HG02943 (cell line): ENCODE results near the gene TOR2A.
A peak's percentile ranks its signal among the peaks of the same experiment; 100 is the strongest.
"Not testable (repeated sequence)": the region's sequence is repeated elsewhere in the genome, so short reads cannot be mapped to it uniquely, and the experiment has no call there.

Experiments used
- ATAC-seq: cut with Tn5 transposase; IDR thresholded peaks from one replicate; pipeline ENCODE4 v1.9.1; 2021; ENCODE audit warnings: mild to moderate bottlenecking, low read depth, moderate library complexity; ENCODE audit not compliant: unreplicated experiment

TOR2A gene

DNA sequence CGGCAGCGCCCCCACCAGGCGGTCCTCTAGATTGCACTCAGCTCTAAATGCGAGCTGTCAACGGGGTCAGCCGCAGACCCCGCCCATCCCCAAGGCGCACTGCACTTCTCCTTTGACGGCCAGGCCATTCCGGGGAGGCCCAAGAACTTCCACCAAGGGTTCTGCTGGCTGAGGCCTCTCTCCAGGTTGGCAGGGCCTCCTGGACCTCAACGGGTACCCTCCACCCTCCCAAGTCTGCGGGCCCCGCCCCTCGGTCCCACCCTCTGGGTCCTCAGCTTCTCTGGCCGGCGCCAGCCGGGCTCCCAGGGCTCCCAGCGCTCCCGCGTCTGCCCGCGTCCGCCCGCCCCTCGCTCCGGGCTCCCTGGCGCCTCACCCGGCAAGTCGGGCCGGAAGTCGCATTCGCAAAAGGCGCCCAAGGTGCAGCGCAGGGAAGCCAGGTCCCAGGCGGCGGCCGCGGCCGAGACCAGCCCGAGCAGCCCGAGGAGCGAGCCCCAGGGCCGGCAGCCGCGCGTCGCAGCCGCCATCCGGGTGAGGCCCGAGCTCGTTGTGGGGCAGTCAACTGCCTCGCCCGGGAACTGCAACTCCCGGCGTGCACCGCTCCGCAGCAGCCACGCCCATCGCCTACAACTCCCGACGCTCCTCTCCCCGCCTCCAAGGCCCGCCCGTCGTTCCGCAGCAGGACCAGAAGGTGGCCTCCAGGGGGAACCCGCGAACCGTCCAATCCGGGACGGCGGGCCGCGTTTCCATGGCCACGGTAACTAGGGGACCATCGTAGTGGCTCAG, at the start of gene TOR2A:
TSS of gene TOR2A (minus strand) at position 548 of the 783 bp plus-strand sequence. CDS start at position 524, 24 bp downstream.
- peak; percentile 82 for ATAC-seq

DNA sequence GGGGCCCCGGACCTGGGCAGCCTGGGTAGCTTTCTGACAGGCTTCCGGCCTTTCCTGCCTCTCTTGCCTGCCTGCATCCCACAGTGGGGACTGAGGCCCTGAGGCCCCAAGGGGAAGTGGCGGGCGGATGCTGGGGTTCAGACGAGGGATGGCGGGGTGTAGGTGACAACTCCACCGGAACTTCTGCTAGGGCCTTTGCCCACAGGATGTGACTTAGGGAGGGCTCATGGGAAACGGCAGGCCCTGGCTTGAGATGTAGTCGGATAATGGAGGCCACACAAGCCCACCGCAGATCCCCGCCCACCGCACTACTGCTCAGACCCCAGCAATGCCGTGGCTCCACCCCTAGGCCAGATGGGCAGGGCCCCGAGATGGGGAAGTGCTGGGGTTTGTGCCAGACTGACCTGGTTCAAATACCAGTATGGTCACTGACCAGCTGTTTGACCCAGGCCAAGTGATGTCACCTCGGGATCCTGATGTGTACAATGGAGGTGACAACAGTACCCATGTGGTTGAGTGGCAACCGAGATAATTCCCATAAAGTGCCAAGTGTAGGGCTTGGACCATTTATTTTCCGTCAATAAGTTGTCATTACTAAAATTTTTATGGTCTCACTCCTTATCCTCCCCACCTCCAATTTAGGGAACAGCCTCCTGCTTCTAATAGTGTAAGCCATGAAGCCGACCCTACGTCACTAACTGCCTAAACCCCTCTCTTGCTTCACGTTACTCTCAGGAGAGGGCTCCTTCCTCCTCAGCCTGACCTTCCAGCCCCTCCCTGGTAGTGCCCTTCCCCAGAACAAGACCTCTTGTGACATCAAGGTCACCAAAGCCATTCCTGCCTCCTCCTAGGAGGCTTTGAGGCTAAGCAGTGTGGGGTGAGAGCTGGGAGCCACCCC, 48.3 kb upstream of the TOR2A start:
- ATAC-seq = no peak

DNA sequence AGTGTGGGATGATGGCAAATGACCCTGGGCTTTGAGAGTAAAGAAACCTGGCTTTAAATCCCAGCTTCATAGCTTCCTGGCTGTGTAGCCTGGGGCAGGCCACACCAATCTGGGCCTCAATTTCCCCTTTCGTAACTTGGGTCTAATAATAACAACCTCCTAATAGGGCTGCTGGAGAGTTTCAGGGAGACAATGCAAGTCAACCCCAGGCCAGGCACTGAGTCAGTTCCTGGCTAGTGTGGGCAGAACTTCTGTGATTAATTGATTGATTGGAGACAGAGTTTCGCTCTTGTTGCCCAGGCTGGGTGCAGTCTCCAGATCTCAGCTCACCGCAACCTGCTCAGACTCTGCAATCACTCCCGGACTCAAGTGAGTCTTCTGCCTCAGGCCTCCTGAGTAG, 46.7 kb upstream of the TOR2A start:
- ATAC-seq = no peak

DNA sequence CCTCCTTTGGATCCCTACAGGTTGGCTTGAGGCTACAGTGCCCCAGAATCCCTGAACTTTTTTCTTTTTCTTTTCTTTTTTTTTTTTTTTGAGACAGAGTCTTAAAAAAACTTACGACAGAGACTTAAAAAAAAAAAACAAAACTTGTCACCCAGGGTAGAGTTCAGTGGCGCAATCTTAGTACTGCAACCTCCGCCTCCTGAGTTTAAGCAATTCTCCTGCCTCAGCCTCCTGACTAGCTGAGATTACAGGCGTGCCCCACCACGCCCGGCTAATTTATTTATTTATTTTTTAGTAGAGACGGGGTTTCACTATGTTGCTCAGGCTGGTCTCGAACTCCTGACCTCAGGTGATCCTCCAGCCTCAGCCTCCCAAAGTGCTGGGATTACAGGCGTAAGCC, 45.8 kb upstream of the TOR2A start:
- not testable (repeated sequence) for ATAC-seq

DNA sequence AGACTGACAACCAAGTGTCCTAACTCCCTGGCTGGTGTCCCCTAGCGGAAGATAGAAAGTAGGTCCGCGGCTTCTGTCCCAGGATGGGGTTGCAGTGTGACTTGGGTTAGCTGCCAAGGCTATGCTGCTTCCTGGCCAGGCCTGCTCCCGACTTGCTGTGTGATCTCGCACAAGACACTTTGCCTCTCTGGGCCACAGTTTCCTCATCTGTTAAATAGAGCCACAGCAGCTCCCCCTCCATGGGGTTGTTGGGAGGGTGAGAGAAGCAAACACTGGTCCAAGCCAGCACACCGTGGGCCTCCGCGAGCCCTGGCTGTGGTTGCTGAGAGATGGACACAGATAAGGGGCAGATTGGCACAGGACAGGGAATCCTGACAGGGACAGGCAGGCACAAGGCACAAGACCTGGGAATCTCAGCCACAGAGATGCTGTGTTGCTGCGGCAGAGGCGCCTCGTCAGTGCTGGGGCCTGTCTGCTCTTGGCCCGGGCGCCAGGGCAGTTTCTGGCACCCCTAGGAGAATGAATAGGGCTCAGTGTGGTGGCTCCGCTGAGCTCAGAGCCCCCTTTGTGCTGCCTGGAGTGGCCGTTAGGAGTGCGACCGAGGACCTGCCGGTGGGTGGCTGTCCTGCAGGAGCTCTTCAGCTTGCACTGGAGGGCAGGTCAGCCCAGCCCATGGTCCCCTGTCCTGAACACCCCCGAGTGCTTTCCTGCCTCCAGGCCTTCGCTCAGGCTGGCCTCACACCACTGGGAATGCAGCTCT, 45.2 kb upstream of the TOR2A start:
- ATAC-seq = no peak

DNA sequence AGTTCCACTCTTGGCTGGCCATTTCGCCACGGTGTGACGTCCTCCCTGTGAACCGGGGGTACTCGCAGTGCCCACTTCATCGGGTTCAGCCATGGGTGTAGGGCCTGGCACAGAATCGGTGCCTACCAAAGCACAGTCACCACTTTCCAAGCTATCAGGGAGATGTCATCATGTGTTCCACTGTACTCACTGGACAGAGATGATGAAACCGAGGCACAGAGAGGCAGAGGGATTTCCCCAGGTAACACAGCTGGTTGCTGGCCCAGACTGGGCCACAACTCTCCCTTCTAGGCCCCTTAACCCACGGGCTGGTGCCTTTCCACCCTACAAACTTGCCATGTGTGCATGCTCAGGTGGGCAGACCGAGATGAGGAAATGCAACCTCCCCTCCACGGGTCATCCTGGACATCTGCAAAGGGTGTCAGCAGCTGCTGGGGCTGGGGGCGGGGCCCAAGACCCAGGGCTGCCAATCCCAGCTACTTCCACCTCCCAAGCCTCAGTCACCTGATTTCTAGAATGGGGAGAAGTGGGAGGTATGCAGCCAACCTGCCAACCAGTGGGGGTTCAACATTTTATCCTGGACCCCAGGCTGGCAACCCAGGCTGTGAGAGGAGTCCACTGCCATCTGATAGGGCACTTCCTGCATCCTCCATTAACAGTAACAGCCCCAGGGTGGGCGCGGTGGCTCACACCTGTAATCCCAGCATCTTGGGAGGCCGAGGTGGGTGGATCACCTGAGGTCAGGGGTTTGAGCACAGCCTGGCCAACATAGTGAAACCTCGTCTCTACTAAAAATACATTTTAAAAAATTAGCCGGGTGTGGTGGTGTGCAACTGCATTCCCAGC, 44.3 kb upstream of the TOR2A start:
- peak; percentile 33 for ATAC-seq

DNA sequence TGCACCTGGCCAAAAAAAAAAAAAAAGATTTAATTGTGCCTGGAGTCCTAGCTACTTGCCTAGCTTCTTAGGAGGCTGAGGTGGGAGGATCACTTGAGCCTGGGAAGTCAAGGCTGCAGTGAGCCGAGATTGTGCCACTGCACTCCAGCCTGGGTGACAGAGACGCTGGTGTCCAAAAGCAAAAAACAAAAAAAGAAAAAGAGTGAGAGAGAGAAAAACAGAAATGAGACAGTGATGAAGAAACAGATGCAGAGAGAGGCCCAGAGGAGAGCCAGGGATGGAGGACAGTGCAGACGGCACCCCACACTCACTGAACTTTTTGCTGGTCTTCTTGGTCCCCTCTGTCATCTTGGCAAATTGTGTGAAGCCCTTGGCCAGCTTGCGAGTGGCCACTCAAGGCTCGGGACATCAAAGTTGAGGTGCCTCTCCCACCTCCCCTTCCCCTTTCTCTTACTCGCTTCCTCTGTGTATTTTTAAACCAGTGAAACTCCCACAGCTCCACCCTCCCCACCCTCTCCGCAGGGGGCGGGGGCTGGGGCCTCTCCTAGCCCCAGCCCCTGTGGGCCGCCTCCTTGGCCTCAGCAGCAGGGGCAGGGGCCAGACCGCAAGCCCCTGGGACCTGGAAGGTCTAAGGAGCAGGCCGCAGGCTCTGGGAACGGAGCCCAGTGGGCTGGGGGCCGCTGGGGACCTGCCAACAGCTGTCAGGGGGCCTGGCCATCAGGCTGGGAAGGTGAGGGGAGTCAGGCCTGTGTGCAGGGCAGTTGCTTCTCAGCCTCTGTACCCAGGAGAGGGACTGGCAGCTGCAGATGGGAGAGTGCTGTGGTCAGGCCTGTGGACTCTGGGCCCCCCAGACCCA, 43.4 kb upstream of the TOR2A start, which contains the start of gene SH2D3C:
TSS of gene SH2D3C (minus strand) at position 387 of the 856 bp plus-strand sequence. CDS start at position 348, 39 bp downstream.
- ATAC-seq = no peak

DNA sequence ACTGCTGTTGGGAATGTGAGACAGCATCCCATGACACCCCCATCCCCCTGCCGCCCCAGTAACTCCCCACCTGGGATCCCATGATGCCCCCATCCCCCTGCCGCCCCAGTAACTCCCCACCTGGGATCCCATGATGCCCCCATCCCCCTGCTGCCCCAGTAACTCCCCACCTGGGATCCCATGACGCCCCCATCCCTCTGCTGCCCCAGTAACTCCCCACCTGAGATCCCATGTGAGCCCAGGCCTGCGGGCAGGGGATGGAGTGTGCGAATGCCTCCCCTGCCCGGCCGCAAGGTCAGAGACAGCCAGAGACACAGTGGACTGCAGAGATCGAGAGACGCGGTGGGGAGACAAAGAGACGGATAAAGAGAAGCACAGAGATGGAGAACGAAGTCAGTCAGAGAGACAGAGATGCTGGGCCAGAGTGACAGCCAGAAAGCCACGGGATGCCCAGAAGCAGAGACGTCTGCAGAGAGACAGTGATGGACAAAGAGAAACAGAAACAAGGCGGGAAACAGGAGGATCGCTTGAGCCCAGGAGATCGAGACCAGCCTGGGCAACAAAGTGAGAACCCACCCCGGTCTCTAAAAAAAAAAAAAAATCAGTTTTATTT, 42.4 kb upstream of the TOR2A start:
- ATAC-seq = no peak

DNA sequence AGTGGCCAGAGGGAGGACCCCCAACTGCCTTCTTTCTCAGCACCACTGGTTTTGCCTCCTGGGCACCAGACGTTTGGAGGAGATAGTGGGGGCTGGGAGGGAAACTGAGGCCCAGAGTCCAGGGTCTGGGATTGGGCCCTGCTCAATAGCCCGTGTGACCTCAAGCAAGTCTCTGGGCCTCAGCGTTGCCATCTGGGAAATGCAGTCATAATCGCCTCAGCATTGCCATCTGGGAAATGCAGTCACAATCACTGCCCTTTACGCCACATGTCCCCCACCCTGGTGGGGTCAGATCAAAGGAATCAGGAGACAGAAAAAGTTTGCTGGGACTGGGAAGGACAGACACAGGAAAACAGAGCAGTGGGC, 41.8 kb upstream of the TOR2A start:
- ATAC-seq = no peak

DNA sequence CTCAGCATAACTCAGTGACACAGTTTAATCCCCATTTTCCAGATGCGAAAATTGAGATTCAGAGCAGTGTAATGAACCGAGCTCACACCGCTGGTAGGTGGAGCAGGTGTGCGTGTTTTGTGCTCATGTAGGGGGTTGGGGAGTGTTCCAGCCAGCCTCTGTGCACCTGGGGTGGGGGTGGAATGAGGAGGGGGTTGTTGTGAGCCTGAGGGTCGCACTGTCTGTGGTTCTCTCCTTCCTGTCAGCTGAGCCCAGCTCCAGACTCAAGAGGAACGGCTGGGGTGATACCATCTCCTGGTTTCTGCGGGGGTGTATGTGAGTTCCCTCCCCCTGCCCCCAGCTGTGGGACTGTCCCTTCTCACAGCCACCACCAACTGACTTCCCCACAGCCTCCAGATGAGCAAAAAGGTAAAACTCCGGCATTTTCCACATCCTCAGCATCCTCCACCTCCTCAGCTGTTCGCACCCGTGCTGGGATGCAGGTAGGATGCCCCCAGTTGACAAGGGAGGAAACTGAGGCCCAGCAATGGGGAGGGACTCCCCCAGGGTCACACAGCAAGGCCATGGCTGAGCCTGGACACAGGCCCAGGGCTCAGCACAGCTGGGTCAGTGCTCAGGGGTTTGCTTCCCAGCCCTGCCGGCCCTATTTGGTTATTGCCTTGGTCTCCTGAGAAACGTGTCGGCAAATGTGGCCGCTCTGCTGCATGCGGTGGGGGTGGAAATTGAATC, 41.3 kb upstream of the TOR2A start:
- no peak for ATAC-seq

DNA sequence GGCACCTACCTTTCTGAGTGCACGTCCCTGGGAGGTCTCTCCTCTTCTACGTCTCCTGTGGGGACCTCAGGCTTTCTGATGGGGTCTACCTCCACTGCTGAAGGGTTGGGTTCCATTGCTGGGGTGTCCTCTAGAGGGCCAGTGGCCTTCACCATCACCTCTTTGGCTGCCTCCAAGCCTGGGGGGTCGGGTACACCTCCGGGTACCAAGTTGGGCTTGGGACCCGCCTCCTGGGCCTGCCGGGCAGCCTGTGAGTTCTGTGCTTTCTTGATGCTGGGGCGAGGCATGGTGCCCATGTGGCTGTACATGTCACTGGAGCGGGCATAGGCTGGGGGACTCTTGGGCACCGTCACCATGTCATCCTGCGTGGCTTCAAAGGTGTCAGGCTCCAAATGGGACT, 38.9 kb upstream of the TOR2A start:
- no peak for ATAC-seq

DNA sequence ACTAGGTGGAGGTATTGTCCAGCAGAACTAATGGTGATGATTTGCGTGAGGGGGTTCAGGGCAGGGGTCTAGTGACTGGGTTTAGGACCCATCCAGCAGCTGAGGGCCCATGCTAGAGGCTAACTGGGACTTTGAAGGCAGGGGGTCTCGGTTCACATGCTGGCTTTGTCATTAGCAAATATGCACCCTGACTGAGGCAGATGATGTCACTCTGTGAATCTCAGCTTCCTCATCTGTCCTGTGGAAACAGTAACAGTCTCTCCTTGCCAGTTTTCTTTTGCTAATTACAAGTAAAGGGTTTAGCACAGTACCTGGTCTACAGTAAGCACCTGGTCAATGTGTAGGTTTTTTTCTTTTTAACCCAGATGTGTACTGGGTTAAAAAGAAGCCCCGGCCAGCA, 38.2 kb upstream of the TOR2A start:
- ATAC-seq = no peak

DNA sequence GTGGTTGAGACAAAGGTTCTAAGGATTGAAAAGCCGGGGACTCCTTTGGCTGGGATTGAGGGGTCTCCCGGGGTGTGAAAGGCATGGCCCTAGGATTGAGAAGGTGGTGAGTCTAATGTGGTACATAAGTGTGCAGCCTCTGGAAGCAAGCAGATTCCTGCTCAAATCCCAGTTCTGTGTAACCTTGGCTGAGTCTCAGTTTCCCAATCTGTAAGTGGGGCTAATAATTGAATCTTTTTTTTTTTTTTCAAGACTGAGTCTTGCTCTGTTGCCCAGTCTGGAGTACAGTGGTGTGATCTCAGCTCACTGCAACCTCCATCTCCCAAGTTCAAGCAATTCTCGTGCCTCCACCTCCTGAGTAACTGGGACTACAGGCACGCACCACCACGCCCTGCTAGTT, 37.5 kb upstream of the TOR2A start:
- ATAC-seq = no peak

DNA sequence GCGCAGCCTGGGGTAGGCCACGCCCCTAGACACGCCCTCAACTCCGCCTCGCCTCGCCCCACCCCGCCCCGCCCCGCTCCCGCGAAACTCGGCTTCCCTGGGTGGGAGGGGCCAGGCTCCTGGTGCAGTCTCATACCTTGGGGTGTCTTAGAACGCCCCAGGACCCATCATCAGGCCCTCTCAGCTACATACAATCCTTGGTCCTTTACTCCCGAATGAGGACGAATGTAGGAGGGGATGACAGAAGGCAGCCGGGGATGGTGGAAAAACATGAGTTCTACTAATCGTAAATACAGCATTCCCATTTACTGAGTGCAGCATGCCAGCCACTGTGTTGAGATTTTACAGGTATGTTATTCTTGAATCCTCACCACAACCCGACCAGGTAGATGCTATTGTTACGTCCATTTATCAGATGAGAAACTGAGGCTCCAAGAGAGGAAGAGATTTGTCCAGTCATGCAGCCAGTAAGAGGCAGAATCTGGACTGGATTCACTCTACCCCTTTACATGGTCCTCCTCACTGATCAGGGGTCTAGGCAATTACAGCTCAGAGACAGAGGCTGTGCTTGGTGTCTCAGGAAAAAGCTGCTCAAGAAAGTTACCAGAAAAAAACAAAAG, 36.6 kb upstream of the TOR2A start:
- no peak for ATAC-seq

DNA sequence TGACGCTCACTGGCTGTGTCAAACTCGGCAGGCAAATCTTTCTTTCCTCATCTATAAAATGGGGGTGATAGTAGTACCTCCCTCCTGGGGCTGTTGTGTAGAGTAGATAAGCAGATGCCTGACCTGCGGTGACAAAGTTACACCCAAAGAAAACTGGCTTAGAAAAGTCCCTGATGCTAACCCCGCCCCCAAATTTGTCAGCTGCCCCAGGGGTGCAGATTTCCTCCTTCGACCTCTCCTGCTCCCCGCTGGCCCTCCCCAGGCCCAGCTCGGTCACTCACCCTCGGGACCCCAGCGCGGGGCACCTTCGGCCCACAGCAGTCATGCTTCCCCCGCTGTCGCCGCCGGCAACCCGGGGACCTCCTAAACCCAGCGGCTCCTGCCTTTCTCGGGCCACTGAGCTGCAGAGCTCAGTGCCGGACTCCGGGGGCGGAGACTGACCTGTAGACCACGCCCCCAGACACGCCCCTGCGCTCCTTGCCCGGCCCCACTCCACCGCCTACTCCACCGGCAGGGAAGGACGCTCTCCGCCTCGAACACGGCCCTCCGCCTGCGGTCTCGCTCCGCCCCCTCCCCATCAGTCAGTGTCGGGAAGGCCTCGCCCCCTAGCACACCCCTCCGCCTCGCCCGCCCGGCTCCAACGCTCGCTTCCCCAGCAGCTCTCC, 35.9 kb upstream of the TOR2A start:
- ATAC-seq = peak; percentile 88

DNA sequence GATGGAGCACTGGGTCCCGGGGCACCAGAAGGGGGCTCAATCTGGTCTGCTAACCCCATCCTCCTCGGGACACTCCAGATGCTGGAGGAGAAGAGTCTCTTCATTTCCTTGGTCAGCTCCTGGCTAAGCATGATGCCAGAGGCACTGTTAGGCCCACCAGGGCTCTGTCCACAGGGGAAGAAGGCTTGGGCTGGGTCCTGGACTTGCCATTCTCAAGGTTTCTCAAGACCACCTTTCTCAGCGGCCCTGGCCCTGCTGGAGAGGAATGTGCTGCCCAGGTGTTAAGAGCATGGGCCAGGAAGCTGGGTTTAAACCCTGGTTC, 35.5 kb upstream of the TOR2A start:
- no peak for ATAC-seq

DNA sequence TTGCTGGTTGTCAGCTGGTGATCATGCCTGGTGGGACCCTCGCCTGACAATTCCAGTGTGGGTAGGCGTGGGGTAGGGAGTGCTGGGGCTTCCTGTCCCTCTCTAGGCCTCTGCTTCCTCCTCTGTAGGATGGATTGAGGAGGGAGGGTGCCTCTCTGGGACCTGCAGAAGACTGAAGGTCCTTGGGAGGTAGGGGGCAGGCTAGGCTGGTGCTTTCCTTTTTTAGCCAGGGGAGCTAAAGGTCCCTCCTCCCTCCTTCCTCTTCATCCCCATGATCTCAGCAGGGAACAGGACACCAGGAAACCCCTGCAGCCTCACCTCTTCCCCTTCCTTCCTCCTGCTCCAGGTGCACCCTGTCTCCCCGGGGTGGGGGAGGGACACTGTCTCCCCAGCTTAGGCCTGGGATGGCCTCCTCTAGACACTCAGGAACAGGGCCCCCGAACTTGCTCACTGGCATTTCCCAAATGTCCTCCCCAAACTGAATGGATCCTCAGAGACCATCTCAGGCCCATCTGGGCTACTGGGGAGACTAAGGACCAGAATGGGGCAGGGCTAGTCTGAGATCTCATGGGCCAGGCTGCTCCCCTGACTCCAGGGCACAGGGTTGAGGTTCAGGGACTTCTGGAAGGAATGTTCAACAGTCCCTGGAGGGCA, 35.0 kb upstream of the TOR2A start:
- ATAC-seq = no peak
